Activated naive CD4-positive, alpha-beta T cell treated with anti-CD3 and anti-CD28 coated beads, Interleukin-2, amount 50 U/mL, for 72 hours (primary cell): ENCODE data around the gene RNF113B. TPM values are rescaled to one million over a fixed set of nuclear protein-coding genes. Genes with fewer than 3 reads are reported as not detected.

ENCODE experiments used
- ATAC-seq, 2 donors: fragments of 150-1000 bp; cut with Tn5 transposase; 2 replicates each; pipeline ENCODE4 v1.10.0; 2021; ENCODE audit warnings: mild to moderate bottlenecking in 2 of 2, moderate library complexity in 2 of 2
- DNase-seq, 2 donors: peaks; one replicate each; pipeline ENCODE4 v3.0.0; 2021 to 2022; ENCODE audit warnings: low spot score in 2 of 2
- H3K27ac Mint-ChIP-seq, 2 donors: one replicate each; pipeline ENCODE4 v1.8.0; 2022; ENCODE audit warnings: mild to moderate bottlenecking in 2 of 2, mixed read lengths in 2 of 2
- H3K36me3 Mint-ChIP-seq, 2 donors: one replicate each; pipeline ENCODE4 v1.8.0; 2022; ENCODE audit warnings: mixed read lengths in 2 of 2
- H3K9me3 Mint-ChIP-seq, 2 donors: one replicate each; pipeline ENCODE4 v1.8.0; 2022; ENCODE audit warnings: mixed read lengths in 2 of 2
- total RNA-seq, 2 donors: library from RNA; stranded (reverse); gene quantifications; one replicate each; pipeline ENCODE4 v1.2.3, GENCODE V29; 2022

RNF113B gene
- total RNA-seq, 2 donors from 2014 or later: not detected

DNA sequence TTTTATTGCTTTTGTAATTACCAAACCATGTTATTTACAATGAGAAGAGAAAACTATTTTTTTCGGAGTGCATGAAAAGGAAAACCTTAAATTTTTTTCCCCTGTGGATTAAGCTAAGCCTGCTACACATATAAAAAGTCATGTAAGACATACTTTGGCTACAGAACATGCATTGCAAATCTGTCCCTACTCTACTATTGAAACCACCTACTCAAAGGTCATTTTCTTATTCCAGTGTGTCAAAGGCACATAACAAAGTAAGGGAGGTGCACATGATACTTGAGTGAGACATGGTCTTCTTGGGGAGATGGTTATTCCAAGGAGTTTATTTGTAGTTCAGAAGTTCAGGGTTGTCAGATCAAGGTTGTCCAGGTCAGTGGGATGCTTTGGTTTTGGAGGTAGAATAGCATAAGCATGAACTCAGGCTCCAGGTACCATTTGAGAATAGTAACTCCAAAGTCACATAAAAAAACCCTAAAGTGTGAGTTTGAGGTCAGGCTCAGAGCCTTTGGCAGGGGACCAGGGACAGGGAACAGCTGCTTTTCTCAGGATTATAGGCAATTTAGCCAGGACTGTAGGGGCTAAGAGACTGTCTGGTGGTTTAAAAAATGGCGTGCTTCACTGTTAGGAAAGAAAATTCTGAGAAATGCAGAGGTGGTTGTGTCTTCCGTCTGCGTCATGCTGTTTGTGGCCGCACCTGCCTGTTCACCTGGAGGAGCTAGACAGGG is 18.7 kb downstream of the RNF113B start:
- Mint-ChIP-seq H3K36me3 (no peaks in the 10 kb centered on the region), H3K27ac (no peak overlapping the region), H3K9me3 (no peaks in the 10 kb centered on the region)
- ATAC-seq (no peak), DNase-seq (no peak)

DNA sequence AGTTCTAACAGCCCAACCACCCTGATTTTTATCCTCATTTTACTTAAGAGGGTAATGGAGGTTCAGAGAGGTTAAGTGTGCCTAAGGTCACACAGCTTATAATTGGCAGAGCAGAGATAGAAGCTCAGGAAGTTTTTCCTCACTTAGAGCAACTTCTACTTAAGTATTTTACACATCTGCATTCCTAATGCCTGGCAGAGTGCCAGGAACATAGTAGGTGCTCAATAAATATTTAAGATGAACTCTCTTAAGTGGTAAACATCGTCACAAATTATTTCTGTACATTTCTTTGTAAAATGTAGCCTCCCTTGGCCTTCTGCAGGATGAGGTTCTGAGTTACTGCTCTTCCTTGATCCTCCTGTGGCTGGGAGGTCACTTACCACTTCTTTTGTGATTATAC is 19.5 kb downstream of the RNF113B start:
- DNase-seq (no peak), ATAC-seq (no peak)
- Mint-ChIP-seq H3K9me3 (no peaks in the 10 kb centered on the region), H3K27ac (no peak overlapping the region), H3K36me3 (no peaks in the 10 kb centered on the region)

DNA sequence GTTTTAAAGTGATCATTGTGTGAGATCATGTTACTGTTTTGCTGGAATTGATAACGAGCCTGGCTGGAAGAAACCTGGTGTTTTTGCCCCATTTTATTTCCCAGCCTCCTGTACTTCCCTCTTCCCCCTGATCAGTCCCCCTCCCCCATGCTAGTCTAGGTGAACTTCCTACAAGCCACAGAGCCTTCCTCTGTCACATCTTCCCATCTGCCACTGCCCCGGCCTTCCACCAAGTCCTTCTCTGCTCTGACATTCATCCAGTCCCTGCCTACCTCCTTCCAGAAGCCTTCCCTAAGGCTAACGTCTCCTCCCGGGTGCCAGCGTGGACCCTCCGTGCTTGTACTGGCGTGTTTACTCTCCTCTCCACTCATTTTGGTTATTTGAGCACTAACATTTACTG is 19.9 kb downstream of the RNF113B start:
- ATAC-seq: no peak
- no peaks in the 10 kb centered on the region for H3K36me3 Mint-ChIP-seq
- H3K27ac Mint-ChIP-seq: no peak overlapping the region
- H3K9me3 Mint-ChIP-seq: no peaks in the 10 kb centered on the region
- no peak for DNase-seq

DNA sequence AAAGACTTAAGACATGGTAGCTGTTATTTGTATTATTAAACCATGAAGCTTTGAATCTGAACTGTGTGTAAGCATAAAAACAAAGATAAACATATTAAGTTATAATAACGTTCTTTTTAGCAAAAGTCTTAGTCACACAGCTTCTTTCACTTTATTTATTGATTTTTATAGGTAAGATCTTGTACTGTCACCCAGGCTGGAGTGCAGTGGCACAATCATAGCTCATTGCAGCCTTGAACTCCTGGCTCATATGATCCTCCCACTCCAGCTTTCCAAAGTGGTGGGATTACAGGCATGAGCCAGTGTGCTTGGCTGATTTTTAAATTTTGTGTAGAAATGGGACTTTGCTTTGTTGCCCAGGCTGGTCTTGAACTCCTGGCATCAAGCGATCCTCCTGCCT is 20.8 kb downstream of the RNF113B start:
- DNase-seq (no peak), ATAC-seq (no peak)
- no peak overlapping the region for H3K27ac Mint-ChIP-seq
- no peaks in the 10 kb centered on the region for H3K9me3 Mint-ChIP-seq
- H3K36me3 Mint-ChIP-seq: no peaks in the 10 kb centered on the region

DNA sequence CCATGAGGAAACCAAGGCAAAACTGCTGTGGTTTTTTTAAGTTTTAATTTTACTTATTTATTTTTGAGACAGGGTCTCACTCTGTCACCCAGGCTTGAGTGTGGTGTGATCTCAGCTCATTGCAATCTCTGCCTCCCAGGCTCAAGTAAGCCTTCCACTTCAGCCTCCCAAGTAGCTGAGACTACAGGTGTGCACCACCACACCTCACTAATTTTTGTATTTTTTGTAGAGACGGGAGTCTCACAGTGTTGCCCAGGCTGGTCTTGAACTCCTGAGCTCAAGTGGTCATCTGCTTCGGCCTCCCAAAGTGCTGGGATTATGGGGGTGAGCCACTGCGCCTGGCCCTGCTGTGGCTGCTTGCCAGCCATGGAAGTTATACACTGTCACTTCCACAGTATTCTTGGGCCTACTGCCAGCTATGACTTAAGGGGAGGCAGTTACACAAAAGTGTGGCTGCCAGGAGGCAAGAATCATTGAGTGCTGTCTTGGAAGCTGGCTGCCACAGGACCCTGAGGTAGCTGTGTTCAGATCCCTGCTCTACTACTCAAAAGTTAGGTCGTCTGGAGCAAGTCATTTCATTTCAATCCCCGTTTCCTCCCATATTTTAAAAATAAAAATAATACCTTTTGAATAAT is 21.5 kb downstream of the RNF113B start:
- no peak for DNase-seq
- H3K9me3 Mint-ChIP-seq: no peaks in the 10 kb centered on the region
- ATAC-seq: no peak
- H3K27ac Mint-ChIP-seq: no peak overlapping the region
- H3K36me3 Mint-ChIP-seq: no peaks in the 10 kb centered on the region

DNA sequence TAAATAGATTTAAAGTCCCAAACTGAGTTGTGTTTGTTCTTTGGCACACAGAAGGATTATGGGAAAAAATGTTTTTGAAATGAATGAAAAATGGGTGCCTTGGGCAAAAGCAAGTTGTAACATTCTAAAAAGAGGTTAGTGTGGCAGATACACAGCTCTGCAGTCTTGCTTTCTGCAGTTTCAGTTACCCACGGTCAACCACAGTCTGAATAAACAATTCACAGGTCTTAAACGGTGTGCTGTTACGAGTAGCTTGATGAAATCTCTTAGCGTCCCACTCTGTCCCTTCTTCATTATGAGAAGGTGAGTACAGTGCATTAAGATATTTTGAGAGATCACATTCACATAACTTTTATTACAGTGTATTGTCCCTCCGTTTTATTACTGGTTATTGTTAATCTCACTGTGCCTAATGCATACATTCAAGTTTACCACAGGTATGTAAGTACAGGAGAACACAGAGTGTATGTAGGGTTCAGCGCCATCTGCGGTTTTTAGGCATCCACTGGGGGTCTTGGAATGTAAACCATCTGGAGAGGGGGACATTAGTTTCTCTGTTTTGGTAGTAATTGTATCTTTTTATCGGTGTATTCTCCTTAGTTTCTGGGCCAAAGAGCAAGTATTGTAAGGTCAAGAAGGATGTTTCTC is 26.1 kb downstream of the RNF113B start:
- no peaks in the 10 kb centered on the region for H3K9me3 Mint-ChIP-seq
- H3K36me3 Mint-ChIP-seq: no peaks in the 10 kb centered on the region
- no peak overlapping the region for H3K27ac Mint-ChIP-seq
- no peak for ATAC-seq
- DNase-seq: no peak

DNA sequence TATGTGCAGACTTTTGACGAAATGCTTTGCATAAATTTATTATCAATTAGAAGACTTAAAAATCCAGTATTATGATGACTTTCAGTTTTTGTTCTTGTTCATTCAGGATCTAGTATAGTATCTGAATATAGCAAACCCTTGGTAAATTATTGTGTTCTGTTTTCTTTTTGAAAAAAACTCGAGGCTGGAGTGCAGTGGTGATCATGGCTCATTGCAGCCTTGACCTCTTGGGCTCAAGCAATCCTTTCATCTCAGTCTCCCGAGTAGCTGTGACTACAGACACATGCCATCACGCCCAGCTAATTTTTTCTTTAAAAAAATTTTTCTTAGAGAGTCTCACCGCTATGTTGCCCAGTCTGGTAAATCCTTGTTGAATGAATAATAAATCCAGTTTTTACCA is 29.5 kb downstream of the RNF113B start:
- ATAC-seq (no peak), DNase-seq (no peak)
- Mint-ChIP-seq H3K27ac (no peak overlapping the region), H3K9me3 (no peaks in the 10 kb centered on the region), H3K36me3 (no peaks in the 10 kb centered on the region)

DNA sequence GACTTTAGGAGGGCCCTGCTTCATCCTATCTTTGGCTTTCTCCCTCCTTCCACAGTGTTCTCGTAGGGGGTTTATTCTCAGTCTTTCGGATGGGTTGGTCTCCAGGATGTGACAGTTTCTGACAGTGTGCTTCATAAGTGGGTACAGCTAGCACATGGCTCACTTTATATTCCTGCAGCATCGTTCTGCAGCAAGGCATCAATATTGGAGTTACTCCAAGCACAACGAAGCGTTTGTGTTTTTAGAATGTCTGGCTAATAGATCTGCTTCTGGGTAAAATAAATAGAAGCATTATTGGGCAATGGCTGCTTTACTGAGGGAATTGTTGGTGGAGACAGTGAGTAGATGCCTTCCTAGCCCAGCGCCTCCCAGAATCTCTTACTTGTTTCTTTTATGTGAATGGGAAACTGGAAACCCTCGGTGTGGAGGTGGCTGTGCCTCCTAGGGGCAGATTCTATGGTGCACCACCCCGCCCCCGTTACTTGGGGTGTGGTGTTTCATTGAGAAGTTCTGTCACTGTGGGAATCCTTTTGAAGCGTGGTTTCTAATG is 32.2 kb downstream of the RNF113B start:
- Mint-ChIP-seq H3K36me3 (no peaks in the 10 kb centered on the region), H3K9me3 (no peaks in the 10 kb centered on the region), H3K27ac (no peak overlapping the region)
- ATAC-seq: no peak
- DNase-seq: no peak

DNA sequence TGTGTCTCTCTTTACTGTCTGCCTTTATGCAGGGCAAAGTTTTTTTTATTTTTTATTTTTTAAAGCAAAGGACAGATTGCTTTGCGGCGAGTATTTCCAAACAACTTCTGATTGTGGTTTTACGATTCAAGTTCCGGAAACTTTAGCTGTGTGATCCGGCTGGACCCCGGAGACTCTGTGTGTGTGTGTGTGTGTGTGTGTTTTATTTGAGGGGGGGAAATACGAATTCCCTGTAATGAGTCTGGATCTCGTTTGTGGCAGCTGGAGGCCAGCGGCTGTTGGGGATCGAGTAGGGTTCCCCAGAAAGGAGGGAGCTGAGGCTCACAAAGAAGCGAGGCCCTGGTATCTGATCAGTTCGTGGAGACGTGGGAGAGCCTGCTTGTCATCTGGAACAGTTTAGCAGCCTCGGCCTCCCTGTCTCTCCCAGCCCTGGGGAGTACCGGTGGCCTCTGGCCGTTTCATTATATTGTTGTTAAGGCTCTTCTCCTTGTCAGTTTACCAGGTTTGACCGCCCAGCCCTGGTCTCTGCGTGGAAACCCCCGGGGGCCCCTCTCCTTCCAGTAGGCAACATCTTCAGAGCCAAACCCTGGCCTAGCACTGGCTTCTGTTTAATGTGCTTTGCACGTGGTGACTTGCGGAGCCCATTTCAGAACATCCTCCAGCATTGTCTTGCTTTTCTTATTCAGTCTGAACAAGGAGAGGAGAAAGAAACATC is 32.9 kb downstream of the RNF113B start:
- no peak overlapping the region for H3K27ac Mint-ChIP-seq
- ATAC-seq (no peak), DNase-seq (no peak)
- H3K36me3 Mint-ChIP-seq: no peaks in the 10 kb centered on the region
- no peaks in the 10 kb centered on the region for H3K9me3 Mint-ChIP-seq

DNA sequence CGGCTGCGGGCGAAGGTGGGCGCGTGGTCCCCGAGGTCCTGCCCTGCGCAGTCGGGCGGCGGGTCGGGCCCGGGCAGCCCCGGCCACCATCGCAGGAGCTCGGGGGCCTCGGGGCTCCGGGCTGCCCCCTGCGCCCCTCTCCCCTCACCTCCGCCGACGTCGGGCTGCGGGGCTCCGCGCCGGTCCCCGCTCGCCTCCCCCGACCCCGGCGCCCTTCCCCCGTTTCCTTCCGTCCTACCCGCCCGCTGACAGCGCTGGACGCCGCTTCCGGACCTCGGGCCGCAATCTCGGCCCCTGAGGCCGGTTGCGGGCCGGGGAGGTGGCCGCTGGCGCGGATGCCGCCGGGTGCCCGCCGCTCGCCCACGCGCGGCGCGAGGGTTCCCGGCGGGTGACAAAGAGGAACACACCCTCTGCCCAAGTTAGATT is 33.5 kb downstream of the RNF113B start:
- Mint-ChIP-seq H3K9me3 (no peaks in the 10 kb centered on the region), H3K36me3 (no peaks in the 10 kb centered on the region), H3K27ac (no peak overlapping the region)
- DNase-seq: no peak
- peak in 1 of 2 donors; percentile 13 for ATAC-seq

DNA sequence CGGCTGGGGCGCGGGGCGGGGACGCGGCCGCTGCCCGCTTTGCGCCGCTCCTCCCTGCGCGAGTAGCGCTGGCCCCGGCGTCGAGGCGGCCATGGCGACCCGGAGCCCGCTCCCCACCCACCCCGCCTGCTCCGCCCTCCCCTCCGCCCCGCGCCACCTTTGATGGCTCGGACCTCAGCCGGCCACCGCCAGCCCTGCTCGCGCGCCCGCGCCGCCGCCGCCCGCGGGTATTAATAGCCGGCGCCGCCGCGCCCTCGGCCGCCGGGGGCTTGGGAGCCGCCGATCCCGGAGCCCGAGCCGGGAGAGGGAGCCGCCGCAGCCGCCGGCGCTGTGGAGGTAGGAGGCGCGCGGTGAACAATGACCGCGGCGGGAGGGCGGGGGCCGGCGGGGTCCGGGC is 33.9 kb downstream of the RNF113B start:
- Mint-ChIP-seq H3K36me3 (no peaks in the 10 kb centered on the region), H3K27ac (no peak overlapping the region), H3K9me3 (no peaks in the 10 kb centered on the region)
- DNase-seq (no peak), ATAC-seq (peak in 1 of 2 donors; percentile 3)

DNA sequence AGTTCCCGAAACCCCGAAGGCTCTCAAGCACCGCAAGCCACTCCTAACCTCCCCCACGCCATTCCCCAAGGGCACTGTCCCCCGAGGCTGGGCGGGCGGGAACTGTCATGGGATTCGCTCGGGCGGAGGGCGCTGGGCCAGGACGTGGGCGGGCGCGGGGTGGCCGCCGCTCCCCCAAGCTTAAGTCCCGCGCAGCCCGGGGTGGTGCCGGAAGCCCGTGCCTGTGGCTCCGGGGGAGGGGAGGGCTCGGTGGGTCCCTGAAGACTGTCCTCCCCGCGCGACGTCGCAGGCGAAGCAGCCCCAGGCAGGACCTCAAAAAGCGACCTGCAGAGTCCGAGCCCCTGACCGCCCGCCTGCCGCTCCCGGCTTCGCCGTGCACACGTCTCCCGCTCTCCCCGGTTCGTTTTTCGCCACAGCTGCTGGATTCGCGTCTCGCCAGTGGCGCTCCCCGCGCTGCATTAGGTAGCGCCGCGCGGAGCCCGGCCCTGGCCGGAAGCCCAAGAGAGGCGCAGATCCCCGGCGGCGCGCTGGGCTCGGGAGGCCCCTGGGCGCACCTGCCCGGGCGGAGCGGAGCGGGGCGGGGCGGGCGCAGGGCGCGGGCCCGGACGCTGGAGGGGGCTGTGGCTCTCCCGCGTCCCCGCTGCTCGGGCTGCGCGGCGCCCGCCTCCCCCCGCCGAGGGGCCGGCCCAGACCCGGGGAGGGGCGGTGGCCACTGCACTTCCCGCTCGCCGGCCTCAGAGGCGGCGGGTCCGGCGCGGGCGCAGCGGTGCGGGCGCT is 34.5 kb downstream of the RNF113B start, which contains the start of gene FARP1:
FARP1 (plus strand) TSS at position 715 of the 777 bp plus-strand sequence. CDS start 70,149 bp downstream, outside the sequence.
- ATAC-seq: peak; percentile 84 to 95
- Mint-ChIP-seq H3K9me3 (no peaks in the 10 kb centered on the region), H3K27ac (no peak within 1 kb of the TSS), H3K36me3 (no peaks in the 10 kb centered on the region)
- peak in 1 of 2 donors; percentile 66 for DNase-seq

DNA sequence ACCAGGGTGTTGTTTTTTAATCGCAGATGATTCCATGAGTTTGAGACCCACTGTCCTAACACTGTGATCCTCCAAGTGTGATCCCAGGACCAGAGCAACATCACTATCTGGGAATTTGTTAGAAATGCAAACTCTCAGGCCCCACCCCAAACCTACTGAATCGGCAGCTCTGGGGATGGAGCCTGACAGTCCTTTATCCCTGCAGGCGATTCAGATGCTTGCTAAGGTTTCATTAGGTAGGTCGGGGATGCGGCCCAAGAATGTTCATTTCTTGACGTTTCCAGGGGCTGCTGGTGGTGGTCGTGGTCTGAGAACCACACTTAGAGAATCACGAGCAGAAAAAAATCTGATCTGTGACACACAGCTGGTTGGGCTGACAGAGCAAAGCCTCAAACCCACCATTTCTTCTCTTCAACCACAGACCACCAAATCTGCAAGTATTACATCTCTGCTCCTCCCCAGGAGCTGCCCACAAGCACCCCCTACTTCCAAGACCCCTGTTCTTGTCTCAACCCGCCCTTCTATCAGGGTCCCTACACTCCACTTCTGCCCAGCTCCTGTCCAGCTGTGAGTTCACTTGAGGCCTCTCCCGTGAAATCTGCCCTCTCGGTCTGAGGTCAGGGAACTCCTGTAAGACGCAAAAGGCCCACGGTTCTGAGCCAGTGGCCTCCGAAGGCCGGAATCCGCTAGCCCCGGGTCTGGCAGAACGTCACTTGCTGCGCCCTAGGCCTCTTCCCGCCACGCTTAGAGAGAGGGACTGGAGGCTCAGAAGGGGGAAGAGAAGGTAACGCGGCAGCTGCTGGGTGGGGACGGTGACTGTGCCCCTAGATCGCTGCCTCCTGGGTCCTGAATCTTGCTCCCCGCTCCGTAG is 35.3 kb downstream of the RNF113B start:
- H3K36me3 Mint-ChIP-seq: no peaks in the 10 kb centered on the region
- DNase-seq (no peak), ATAC-seq (no peak)
- H3K27ac Mint-ChIP-seq: no peak overlapping the region
- no peaks in the 10 kb centered on the region for H3K9me3 Mint-ChIP-seq

DNA sequence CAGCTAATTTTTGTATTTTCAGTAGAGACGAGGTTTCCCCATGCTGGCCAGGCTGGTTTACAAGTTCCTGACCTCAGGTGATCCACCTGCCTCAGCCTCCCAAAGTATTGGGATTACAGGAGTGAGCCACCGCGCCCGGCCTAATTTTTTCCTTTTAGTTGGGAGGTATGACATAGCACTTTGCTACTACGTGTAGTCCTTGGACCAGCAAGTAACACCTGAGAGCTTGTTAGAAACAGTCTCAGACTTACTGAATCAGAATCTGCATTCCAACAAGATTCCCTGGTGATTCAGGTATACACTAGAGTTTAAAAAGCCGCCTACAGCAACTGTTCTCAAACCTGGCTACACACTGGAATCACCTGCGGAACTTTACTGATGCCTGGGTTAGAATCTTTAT is 36.0 kb downstream of the RNF113B start:
- H3K36me3 Mint-ChIP-seq: no peaks in the 10 kb centered on the region
- ATAC-seq (no peak), DNase-seq (no peak)
- no peaks in the 10 kb centered on the region for H3K9me3 Mint-ChIP-seq
- no peak overlapping the region for H3K27ac Mint-ChIP-seq

DNA sequence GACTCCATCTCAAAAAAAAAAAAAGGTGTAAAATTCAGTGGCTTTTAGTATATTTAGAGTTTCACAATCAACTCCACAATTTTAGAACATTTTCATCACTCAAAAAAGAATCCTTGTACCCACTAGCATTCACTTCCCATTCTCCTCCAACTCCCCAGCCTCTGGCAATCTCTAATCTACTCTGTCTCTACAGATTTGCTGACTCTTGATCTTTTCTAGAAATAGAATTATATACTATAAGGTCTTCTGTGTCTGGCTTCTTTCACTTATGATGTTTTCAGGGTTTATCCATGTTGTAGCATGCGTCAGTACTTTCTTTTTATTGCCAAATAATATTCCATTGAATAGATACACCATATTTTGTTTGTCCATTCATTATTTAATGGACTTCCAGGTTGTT is 42.2 kb downstream of the RNF113B start:
- H3K9me3 Mint-ChIP-seq: no peaks in the 10 kb centered on the region
- no peak overlapping the region for H3K27ac Mint-ChIP-seq
- DNase-seq: no peak
- ATAC-seq: no peak
- H3K36me3 Mint-ChIP-seq: no peaks in the 10 kb centered on the region
